Suppressor macrophage treated with lipopolysaccharide for 4 hours (primary cell): ENCODE results near the gene PRKN.

Experiments used
- DNase-seq: peaks from one replicate; pipeline ENCODE4 v3.0.0-alpha.2; 2020

PRKN gene

DNA sequence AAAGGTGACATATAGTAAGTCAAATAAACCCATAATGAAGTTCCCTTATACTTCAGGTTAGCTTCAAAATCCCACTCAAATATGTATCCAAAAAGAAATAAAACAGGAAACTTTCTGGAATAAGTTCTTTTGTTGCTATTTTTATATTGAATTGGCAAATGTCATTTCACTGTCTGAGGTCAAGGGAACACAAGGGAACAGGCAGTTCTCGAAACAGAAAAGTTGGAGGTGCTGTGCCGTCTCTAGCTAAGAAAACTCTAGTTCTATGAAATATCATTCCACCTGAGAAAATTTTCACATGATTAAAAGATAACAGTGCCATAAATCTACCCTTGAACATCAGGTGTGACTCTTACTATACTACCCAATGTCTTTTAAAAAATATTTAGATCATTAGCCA is 358.5 kb downstream of the PRKN start:
- no peak for DNase-seq

DNA sequence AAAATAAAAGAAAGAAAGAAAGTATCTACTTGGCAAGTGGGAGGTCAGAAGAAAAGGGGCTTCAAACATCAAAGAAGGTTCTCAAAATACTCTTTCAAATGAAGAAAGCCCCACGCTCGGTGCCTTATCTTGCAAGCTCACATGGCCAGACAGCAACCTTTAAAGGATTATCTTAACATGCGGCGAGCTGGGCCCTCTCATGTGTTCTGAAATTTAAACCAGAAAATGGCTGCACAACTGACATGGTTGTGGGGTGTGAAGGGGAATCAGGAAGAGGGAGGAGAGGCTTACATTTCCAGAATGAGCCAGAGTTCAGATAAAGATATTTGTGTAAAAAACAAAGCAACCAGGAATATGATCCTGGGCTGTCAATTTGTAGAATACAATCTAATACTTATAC is 363.1 kb downstream of the PRKN start:
- DNase-seq, result no peak

DNA sequence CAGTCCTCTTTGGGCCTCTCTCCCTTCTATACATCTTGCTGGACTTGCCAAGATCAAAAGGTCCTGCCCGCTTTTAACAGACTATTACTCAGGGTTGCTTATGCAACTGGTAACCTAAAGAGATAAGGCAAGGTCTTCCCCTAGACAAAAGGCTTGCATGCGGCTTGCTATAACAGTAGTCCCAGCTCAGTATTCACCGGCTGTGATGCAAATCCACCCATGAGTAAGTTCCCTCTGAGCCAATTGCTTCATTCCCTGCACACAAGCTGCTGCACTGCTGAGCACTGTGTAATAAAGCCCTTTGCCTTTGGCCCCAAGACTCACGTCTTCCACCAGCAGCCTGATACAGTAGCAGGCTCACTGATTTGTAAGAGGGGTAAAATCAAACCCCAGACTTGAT is 363.8 kb downstream of the PRKN start:
- DNase-seq, result no peak

DNA sequence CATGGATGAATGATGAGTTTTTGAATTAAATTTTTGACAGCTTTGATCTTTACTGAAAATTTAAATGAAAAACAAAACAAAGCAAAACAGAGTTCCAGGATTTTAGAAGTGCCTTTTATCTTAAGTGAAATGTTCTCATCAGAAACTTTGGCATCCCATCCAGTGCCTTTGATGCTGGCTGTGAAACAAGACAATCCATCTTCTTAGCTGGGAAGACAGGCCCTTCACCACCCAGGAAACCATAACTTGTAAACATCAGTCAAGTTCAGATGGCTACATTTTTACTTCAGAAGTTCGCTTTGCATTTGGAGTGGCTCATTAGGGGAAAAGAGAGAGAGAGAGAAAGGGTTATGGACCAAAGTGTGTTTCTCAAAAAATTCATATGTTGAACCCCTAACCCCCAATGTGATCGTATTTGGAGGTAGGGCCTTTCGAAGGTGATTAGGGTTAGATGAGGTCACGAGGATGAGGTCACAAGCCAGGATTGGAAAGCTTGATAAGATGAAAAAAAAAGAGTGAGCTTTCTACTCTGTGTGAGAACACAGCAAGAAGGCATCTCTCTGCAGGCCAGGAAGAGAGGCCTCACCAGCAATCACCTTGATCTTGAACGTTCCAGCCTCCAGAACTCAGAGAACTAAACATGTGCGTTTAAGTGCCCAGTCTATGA is 366.5 kb downstream of the PRKN start:
- no peak for DNase-seq

DNA sequence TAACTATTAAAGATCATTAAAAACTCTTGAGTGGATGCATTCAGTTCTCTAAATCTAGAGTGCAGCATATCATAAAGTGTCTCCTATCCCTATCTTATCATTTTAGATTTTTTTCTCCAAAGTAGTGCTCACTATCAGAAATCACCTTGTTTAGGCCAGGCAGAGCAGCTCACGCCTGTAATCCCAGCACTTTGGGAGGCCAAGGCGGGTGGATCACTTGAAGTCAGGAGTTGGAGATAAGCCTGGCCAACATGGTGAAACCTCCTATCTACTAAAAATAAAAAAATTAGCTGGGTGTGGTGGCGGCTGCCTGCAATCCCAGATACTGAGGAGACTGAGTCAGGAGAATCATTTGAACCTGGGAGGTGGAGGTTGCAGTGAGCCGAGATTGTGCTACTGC is 368.9 kb downstream of the PRKN start:
- no peak for DNase-seq

DNA sequence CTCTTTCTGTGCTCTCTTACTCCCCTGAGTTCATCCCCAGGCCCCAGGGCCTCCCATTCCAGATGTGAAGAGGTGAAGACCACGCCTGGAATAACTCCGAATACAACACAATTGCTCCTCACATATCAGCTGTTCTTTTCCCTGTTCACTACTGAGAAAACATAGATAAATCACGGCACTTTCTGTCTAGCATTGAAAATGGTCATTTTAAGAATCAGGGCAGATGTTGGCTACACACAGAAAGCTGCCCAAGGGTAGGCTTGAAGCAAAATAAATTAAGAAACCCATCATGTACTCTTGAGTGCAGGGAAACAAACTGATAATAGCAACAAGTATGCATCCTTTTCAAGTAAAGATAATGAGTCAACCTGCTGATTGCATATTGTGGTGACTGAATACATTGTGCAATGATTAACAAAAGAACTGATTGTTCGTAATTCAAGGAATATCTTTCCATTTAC is 382.5 kb downstream of the PRKN start:
- no peak for DNase-seq

DNA sequence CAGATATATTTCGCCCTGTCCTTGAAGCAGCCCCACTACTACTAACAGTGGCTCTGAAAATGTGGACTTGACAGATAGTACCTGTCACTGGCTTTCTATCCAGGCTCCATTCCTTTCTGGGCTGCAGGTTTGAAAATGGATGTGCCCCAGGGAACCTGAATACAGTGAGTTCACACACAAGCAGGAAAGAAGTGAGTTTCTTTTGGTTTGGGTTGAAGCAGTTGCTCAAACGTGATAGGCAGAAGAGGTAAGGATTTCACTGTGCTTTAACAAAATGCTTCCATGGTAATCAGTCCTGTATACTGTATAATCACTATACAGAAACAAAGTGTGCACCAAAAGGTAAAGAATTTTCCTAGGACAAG is 382.9 kb downstream of the PRKN start:
- DNase-seq, result no peak

DNA sequence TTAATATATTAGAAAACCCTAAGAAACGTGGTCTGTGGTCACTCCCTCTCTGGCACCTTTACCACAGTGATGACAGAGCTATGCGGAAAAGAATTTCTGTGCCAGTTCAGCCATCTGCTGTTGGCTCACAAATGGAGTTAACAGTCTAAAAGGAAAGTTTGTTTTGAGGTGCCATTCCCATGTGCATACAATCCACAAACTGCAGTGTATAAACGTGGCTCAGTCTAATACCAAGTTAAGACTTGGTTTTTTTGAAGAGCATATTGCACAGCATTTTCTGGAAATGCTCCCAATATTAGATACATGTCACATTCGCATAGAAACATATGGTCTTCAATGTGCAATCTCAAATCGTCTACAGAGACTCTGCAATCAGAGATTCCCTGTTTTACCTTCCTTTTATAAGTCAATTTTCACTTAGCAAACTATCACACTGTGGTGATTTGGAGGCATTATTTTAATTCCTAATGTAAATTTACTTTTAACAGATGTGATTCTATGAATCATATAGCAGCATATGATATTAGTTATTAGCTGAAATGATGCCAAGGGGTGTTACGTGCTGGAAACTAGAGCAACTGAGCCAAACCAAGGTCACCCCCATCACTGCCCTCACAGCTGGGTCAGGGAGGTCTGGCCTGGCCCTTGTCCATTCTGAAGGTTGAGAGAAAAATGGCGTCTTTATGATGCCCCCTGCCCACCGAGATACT is 383.5 kb downstream of the PRKN start:
- no peak for DNase-seq

DNA sequence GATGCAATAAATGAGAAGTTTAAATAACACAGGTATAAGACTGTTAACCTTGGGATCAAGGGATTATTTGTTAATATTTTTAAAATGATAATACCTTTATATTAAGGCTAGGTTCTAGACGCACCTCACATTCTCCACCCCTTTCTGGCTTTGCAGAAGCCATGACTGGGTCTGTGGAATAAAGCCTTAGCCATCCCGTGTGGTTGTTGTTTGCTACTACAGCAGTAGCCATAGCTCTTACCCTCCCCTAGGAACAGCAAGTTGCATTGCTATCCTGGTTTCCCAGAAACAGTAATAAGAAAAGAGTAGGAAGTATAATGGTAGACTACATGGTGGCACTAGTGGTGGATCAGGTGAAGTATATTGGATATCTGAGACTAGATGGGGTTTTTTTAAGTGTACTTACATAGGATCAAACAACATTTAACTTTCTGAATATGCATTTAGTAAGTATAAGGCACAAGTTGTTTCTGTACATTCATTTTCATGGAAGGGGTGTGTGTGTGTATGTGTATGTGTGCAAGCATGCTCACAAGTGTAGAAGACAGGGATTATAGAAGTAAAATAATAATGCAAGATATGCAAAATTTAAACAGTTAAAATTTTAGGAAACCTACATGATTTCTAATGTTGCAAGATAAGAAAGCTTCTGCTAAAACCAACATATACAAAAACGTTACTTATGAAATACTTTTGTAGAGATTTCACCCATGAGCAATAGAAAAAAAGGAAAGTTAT is 384.2 kb downstream of the PRKN start:
- no peak for DNase-seq

DNA sequence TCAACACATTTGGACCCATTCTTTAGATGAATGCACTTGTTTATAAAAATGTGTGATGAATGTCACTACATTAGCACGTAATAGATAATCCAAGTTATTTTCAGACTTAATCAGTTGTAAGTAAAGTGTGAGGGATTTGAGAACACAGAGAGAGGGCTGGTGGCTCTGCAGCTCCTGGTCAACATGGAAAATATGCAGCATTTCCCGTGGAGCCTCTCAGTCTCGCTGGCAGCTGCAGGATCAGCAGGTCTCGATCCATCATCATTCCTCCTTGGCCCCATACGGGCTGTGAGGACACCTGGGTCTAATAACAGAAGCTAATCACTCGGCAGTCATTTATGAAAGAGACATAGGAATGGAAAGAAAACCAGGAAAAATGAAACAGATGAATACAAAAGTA is 390.2 kb downstream of the PRKN start:
- no peak for DNase-seq

DNA sequence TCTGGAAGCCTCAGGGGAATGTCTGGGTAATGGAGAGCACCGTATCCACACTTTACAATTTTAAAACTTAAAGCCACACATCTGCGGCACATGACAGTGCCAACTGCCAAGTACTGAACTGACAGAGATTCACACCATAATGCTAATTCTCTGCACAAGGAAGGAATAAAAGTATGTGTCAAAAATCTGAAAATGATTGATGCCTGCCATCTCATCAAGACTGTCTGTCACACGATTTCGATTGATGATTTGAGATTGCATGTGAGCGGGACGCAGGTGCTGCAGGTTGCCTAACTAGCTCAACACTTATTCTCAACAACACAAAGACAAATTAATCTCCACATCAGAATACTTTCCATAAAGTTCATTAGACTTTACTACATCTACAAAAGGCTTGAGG is 391.2 kb downstream of the PRKN start:
- no peak for DNase-seq

DNA sequence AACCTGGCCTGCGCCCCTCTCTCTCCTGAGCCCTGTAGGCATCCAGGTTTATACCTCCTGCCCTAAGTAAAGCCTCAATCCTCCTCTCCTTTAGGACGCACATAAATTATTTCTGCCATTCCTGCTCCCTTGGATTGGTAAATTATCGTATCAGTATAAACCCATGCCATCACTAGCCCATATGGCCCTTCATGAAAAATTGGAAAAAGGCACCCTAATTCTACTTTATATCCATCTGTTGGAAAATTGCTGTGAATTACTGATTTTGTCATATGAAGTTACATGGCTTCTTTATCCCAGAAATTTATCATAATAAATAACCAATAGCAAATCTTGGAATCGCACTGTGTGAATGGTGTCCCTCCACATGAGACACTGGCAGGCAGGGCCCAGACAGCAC is 395.2 kb downstream of the PRKN start:
- DNase-seq, result no peak

DNA sequence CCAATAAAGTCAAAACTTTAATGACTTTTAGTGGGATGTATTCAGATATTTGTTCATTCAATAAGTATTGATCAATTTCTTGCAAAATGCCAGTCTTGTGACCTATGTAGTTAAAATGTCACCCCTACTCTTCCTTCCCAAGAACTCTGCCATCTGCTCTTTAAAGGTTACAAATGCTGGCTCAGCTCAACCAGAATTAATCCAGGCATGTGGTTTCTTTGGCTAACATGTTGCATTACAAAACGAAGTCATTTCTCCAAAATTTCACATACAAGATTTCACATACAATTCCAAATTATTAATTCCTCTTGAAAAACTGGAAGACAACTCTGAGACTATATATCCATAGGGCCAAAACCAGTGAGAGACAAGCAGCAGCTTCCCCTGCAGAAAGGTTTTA is 395.7 kb downstream of the PRKN start:
- DNase-seq, result no peak

DNA sequence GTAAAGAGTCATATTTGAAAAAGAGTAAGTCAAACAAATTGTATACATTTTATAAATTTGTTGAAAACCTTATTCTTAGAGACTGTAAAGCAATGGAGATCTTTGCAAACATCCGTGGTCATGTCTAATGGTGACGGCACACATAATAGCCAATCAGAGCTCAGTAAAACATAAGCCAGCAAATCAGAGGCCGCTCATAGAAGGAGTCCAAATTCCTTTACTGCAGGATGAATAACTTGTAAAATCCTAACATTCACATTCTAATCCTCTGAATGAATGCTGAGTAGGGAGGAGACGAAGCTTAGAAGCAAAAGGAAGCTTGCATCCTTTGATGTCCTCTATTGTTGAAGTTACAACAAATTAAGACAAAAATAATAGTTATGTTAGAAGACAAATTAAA is 401.7 kb downstream of the PRKN start:
- DNase-seq, result no peak

DNA sequence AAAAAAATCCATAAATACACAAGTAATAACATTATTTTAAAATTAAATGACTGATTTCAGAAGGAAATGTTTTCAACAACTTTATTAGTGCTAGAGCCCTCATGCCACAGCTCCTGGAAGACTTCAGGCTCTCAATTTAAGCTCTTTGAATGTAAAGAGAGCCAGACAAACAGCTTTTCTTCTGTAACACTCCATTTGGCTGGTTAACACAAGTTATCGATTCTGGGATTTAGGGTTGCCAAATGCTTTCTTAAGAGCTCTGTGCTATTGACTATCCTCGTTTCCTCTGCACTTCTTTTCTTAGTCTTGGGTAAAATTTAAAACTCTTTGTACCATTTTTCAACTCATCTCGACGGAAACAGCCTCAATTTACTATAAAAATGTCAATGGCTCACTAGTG is 402.5 kb downstream of the PRKN start:
- DNase-seq, result no peak

DNA sequence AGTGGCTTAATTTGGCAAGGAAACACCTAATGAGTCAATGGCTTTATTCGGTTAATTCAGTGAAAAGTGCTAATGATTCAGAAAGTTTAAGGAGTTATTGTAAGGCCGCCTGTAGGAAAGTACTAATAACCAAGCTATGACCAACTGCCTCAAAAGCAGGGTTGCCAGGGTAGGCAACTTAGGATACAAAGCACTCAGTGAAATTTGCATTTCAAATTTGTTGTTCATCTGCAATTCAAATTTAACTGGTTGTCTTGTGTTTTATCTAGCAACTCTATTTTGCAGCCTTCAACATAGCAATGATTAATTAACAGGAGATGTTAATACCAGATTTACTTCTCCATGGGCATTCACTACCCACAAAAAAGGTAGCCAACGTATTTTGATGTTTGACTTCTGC is 412.3 kb downstream of the PRKN start:
- DNase-seq, result no peak

DNA sequence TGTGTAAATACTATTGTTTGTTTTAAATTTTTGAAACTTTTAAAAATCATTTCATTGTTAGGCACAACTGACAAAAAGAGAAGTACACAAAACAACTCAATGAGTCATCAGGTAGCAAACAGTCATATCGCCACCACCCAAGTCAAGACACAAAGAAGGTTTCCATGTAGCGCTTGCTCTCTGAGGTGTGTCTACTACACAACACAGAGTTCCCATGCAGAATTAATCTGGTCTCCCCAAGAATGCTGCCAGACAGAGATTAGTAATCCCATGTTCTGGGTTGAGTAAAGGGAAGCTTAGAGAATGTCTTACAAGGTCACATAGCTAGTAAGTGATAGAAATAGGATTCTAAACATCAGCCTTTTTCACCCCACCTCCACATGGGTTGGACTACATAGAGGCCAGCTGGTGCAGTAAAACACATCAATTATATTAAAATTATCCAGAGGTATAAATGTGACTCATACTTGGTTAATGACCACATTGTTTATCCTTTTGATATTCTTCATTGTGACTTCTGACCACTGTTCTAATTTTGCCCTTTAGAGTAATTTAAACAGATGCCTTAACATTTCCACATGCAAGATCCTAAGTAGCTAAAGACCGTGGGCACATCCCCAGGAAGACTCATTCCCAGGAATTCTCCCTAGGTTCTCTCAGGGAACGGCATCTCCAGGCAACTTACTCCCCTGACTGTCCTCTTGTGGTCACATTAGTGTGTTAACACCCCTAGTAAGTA is 413.5 kb downstream of the PRKN start:
- no peak for DNase-seq

DNA sequence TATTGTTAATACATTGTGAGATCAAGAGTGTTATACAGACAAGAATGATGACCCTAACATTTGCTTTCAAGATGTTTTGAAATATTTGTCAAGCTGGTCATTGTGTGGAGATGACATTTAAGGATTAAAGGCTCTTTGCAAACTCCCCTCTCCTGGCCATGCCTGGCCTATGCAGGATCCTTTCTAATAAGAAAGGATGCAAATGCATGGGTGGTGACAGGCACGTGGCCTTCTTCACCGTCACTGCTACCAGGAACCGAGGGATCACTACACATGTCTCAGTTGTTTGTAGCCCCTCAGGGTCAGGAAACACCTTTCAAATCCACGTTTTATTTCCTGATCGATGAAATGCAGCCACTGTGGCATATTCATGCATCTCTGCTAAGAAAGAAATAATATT is 419.7 kb downstream of the PRKN start:
- DNase-seq, result no peak

DNA sequence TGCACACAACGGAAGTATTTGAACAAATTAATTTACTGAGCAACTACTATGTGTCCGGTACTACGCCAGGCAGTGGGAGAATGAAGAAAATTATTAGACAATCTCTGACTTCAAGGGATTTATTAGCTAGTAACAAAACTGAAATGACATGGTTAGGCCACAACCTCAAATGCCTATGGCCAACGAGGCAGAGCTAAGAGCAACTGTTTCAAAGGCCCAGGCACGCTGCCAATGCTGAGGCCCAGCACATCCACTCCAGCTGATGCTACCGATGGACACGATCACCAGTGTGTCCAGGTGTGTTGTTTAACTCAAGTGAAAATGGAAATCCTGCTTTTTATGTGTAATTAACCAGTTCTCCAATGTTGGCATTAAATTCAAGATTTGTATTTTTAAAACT is 420.9 kb downstream of the PRKN start:
- no peak for DNase-seq

DNA sequence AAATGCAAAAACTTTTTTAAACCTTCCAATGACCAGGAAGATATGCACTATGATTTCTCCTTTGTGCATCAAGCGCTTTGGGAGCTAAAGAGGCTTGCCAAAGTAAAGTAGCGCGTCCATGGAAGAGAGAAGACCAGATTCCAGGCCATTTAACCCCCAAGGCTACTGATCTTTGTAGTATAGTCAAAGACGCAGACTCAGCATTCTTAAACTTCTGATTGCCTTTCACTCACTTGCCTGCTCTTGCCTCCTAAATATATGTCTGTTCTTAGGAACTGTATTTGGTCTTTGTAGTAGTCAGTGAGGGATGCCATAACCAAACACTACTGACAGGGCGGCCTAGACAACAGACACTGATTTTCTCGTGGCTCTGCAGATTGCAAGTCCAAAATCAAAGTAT is 426.4 kb downstream of the PRKN start:
- DNase-seq, result no peak

DNA sequence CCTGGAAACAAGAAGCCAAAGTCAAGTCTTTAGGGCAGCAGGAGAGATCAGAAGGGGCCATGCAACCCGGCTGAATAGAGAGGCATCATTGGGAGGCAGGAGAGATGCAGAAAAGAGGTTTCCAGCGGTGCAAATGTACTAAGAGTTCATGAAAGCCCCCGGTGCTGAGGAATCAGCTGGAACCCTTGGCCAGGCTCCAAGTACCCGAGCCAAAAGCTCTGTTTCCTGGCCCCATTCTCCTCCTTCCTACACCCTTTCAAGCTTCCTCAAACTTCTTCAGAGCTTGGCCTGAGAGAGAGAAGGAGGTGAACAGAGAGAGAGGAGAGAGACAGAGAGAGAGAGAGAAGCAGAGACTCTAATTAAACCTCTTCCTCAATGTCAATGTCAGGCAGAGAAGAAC is 433.5 kb downstream of the PRKN start:
- no peak for DNase-seq

DNA sequence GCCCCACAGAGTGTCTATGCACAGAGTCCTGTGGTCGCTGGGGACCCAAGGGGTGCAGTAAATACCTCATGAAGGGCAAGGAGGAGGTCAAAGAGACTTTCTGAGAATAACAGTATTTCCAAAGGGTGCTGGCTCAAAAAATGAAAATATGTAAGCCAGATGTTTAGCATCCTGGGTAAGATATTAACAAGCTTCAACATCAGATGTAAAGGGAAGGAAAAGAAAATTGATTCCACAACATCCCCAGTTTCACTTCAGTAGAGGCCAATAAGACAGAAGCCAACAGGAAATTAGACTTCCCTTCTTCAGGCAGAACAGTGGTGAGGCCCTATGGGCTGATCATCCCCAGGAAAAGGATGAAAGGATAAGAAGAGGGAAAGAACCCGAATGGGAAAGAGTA is 434.7 kb downstream of the PRKN start:
- DNase-seq, result no peak

DNA sequence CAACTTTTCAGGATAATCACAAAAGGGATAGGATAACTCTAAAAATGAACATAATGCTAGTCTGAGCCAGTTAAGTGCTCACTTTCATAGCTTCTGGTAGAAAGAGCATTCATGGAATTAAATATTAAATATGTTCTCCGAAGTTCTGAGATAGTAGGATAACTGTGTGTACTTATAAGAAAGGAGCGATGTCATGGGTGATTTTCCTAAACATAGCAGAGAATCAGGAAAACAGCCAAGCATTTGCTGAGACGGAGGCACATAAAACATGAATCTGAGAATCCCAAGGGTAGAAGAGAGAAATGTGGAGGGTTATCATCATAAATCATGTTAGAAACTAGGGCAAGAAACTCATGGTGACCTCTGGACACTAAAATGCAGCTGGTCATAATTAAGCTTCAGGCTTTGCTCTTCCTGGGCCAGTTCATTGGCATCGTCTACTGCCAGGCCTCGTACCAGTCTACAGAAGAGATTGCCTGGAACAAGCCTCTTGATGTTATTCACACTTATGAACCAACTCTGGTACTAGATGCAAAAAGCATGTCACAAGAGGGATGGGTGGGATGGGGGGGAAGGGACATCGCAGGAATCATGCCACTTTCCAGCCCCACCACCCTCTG is 436.6 kb downstream of the PRKN start:
- DNase-seq, result no peak
